ENCODE results near the gene HOXA7.

HOXA7 gene

DNA sequence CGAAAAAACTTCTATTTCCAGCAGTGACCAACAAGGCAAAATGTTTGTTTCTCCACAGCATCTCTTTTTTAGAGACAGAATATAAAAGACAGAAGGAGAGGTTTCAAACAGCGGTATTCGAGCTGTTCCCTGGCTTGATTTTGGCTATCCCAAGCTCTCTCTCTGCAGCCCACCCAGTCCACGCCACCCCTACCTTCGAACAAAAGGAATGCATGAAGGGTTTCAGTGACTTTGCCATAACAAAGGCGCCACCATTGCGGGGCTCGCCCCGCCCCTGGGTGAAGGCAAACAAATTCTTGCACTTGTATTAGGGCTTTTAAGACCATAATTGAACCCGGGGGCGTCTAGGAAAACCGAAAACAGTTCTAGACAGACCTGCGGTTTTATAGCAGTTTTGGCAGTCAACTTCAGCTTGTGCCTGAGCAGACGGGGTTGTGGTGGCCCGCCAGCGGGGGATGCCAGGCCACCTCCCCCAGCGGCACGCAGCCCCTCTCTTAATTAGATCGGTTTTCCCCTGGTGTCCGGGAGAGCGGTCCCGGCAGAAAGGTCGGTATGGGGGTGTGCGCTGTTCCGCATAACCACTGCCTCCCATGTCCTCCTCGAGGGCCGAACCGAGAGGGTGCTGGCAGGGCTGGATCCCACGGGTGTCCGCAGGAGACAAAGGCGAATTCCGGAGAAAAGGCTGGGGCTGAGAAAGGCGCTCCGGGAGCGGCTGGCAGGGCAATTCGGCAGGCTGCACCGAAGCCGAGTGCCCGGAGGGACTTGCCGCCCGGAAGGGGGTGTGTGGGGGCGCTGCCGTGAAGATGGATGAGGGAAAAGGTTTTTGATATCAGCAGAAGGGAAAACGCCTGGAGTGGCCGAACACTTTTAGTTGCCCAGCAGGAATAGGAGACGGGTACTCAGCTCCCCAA lies 31.3 kb upstream of the HOXA7 start (continued):
- no peak for TF ChIP-seq ZNF404 (tag by site-specific recombination; IDR thresholded peaks at IDR 0.05)
- TF ChIP-seq, protein P1, sequence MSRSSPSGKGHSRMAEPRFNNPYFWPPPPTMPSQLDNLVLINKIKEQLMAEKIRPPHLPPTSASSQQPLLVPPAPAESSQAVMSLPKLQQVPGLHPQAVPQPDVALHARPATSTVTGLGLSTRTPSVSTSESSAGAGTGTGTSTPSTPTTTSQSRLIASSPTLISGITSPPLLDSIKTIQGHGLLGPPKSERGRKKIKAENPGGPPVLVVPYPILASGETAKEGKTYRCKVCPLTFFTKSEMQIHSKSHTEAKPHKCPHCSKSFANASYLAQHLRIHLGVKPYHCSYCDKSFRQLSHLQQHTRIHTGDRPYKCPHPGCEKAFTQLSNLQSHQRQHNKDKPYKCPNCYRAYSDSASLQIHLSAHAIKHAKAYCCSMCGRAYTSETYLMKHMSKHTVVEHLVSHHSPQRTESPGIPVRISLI (tag by site-specific recombination; IDR thresholded peaks at IDR 0.05): no peak
- no peak for TF ChIP-seq ZNF132 (tag by site-specific recombination; IDR thresholded peaks at IDR 0.05; ENCODE audit: borderline replicate concordance)
- TF ChIP-seq, protein P2, sequence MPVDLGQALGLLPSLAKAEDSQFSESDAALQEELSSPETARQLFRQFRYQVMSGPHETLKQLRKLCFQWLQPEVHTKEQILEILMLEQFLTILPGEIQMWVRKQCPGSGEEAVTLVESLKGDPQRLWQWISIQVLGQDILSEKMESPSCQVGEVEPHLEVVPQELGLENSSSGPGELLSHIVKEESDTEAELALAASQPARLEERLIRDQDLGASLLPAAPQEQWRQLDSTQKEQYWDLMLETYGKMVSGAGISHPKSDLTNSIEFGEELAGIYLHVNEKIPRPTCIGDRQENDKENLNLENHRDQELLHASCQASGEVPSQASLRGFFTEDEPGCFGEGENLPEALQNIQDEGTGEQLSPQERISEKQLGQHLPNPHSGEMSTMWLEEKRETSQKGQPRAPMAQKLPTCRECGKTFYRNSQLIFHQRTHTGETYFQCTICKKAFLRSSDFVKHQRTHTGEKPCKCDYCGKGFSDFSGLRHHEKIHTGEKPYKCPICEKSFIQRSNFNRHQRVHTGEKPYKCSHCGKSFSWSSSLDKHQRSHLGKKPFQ (tag by site-specific recombination; IDR thresholded peaks at IDR 0.05): no peak
- TF ChIP-seq ZNF555 (tag by site-specific recombination; conservative IDR thresholded peaks at IDR 0.05): no peak
- no peak for TF ChIP-seq ZNF114 (tag by site-specific recombination; IDR thresholded peaks at IDR 0.05)
- peak; percentile 12; the same call in 1 of the 2 replicates for TF ChIP-seq KLF7 (tag by site-specific recombination; IDR thresholded peaks at IDR 0.05; ENCODE audit: borderline replicate concordance)
- TF ChIP-seq ZNF184 (tag by site-specific recombination; IDR thresholded peaks at IDR 0.05): no peak
- no peak for TF ChIP-seq ZNF16 (tag by site-specific recombination; IDR thresholded peaks at IDR 0.05; ENCODE audit: low read depth)
- TF ChIP-seq, protein P3, sequence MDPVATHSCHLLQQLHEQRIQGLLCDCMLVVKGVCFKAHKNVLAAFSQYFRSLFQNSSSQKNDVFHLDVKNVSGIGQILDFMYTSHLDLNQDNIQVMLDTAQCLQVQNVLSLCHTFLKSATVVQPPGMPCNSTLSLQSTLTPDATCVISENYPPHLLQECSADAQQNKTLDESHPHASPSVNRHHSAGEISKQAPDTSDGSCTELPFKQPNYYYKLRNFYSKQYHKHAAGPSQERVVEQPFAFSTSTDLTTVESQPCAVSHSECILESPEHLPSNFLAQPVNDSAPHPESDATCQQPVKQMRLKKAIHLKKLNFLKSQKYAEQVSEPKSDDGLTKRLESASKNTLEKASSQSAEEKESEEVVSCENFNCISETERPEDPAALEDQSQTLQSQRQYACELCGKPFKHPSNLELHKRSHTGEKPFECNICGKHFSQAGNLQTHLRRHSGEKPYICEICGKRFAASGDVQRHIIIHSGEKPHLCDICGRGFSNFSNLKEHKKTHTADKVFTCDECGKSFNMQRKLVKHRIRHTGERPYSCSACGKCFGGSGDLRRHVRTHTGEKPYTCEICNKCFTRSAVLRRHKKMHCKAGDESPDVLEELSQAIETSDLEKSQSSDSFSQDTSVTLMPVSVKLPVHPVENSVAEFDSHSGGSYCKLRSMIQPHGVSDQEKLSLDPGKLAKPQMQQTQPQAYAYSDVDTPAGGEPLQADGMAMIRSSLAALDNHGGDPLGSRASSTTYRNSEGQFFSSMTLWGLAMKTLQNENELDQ (tag by site-specific recombination; IDR thresholded peaks at IDR 0.05; ENCODE audit: low read depth): no peak
- no peak for TF ChIP-seq SCRT1 (tag by site-specific recombination; IDR thresholded peaks at IDR 0.05; ENCODE audit: borderline replicate concordance)
- TF ChIP-seq ZNF266 (tag by site-specific recombination; IDR thresholded peaks at IDR 0.05; ENCODE audit: low read depth): no peak
- TF ChIP-seq IKZF3 (tag by site-specific recombination; IDR thresholded peaks at IDR 0.05): no peak; the same call in none of the 2 replicates
- no peak for TF ChIP-seq BCL11A (tag by site-specific recombination; IDR thresholded peaks at IDR 0.05; ENCODE audit: low read depth)
- TF ChIP-seq, protein P4, sequence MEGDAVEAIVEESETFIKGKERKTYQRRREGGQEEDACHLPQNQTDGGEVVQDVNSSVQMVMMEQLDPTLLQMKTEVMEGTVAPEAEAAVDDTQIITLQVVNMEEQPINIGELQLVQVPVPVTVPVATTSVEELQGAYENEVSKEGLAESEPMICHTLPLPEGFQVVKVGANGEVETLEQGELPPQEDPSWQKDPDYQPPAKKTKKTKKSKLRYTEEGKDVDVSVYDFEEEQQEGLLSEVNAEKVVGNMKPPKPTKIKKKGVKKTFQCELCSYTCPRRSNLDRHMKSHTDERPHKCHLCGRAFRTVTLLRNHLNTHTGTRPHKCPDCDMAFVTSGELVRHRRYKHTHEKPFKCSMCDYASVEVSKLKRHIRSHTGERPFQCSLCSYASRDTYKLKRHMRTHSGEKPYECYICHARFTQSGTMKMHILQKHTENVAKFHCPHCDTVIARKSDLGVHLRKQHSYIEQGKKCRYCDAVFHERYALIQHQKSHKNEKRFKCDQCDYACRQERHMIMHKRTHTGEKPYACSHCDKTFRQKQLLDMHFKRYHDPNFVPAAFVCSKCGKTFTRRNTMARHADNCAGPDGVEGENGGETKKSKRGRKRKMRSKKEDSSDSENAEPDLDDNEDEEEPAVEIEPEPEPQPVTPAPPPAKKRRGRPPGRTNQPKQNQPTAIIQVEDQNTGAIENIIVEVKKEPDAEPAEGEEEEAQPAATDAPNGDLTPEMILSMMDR (tag by site-specific recombination; IDR thresholded peaks at IDR 0.05): peak; percentile 56; the same call in 1 of the 2 replicates
- no peak for TF ChIP-seq ZBTB7A (tag by site-specific recombination; IDR thresholded peaks at IDR 0.05; ENCODE audit: low read depth)
- TF ChIP-seq, protein P5, sequence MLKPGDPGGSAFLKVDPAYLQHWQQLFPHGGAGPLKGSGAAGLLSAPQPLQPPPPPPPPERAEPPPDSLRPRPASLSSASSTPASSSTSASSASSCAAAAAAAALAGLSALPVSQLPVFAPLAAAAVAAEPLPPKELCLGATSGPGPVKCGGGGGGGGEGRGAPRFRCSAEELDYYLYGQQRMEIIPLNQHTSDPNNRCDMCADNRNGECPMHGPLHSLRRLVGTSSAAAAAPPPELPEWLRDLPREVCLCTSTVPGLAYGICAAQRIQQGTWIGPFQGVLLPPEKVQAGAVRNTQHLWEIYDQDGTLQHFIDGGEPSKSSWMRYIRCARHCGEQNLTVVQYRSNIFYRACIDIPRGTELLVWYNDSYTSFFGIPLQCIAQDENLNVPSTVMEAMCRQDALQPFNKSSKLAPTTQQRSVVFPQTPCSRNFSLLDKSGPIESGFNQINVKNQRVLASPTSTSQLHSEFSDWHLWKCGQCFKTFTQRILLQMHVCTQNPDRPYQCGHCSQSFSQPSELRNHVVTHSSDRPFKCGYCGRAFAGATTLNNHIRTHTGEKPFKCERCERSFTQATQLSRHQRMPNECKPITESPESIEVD (tag by site-specific recombination; IDR thresholded peaks at IDR 0.05): peak; percentile 76
- TF ChIP-seq ZNF248 (tag by site-specific recombination; IDR thresholded peaks at IDR 0.05): no peak
- no peak for TF ChIP-seq ZFP41 (tag by site-specific recombination; IDR thresholded peaks at IDR 0.05; ENCODE audit: borderline replicate concordance)
- no peak for TF ChIP-seq ZNF214 (tag by site-specific recombination; IDR thresholded peaks at IDR 0.05; ENCODE audit: borderline replicate concordance)
- TF ChIP-seq ZNF146 (tag by site-specific recombination; IDR thresholded peaks at IDR 0.05): no peak
- TF ChIP-seq ZNF133 (tag by site-specific recombination; IDR thresholded peaks at IDR 0.05): no peak
- no peak for TF ChIP-seq ZNF514 (tag by site-specific recombination; IDR thresholded peaks at IDR 0.05)
- TF ChIP-seq KLF10 (tag by site-specific recombination; IDR thresholded peaks at IDR 0.05): no peak
- TF ChIP-seq, protein P6, sequence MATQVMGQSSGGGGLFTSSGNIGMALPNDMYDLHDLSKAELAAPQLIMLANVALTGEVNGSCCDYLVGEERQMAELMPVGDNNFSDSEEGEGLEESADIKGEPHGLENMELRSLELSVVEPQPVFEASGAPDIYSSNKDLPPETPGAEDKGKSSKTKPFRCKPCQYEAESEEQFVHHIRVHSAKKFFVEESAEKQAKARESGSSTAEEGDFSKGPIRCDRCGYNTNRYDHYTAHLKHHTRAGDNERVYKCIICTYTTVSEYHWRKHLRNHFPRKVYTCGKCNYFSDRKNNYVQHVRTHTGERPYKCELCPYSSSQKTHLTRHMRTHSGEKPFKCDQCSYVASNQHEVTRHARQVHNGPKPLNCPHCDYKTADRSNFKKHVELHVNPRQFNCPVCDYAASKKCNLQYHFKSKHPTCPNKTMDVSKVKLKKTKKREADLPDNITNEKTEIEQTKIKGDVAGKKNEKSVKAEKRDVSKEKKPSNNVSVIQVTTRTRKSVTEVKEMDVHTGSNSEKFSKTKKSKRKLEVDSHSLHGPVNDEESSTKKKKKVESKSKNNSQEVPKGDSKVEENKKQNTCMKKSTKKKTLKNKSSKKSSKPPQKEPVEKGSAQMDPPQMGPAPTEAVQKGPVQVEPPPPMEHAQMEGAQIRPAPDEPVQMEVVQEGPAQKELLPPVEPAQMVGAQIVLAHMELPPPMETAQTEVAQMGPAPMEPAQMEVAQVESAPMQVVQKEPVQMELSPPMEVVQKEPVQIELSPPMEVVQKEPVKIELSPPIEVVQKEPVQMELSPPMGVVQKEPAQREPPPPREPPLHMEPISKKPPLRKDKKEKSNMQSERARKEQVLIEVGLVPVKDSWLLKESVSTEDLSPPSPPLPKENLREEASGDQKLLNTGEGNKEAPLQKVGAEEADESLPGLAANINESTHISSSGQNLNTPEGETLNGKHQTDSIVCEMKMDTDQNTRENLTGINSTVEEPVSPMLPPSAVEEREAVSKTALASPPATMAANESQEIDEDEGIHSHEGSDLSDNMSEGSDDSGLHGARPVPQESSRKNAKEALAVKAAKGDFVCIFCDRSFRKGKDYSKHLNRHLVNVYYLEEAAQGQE (tag by site-specific recombination; IDR thresholded peaks at IDR 0.05): no peak
- TF ChIP-seq KLF16 (tag by site-specific recombination; IDR thresholded peaks at IDR 0.05): no peak
